HG02852 (cell line): ENCODE data around the gene TMEM132E.

Experiments used
- ATAC-seq: cut with Tn5 transposase; IDR thresholded peaks from one replicate; pipeline ENCODE4 v1.9.1; 2021; ENCODE audit warnings: mild to moderate bottlenecking, moderate library complexity; ENCODE audit not compliant: unreplicated experiment

The TMEM132E gene

DNA sequence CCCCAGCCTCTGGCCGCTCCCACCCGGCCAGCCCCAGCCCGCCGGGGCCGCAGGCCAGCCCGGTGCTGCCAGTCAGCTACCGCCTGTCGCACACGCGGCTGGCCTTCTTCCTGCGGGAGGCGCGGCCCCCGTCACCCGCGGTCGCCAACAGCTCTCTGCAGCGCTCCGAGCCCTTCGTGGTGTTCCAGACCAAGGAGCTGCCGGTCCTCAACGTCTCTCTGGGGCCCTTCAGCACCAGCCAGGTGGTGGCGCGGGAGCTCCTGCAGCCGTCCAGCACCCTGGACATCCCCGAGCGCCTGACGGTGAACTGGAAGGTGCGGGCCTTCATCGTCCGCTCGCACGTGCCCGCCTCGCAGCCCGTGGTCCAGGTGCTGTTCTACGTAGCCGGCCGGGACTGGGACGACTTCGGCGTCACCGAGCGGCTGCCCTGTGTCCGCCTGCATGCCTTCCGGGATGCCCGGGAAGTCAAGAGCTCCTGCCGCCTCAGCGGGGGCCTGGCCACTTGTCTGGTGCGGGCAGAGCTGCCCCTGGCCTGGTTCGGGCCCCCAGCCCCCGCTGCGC is 46.8 kb downstream of the TMEM132E start:
- no peak for ATAC-seq

DNA sequence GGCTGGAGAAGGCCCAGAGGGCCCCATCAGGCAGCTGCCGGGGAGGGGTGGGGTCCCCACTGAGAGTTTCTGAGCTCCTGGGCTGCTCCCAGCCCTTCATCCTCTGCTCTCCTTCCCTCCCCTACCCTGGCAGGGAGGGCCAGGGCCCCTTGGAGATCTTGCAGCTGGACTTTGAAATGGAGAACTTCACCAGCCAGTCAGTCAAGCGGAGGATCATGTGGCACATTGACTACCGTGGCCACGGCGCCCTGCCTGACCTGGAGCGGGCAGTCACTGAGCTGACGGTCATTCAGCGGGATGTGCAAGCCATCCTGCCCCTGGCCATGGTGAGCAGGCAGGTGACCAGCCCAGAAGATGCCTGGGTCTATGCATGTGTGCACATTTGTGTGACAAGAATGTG is 49.5 kb downstream of the TMEM132E start:
- ATAC-seq, result no peak

GRCh38 chr17:34633351-34633750 is 54.0 kb downstream of the TMEM132E start:
- ATAC-seq, result no peak

- no peak for ATAC-seq
Measured at GRCh38 chr17:34633760-34634159, 54.4 kb downstream of the TMEM132E start.

GRCh38 chr17:34634551-34635160 is 55.3 kb downstream of the TMEM132E start:
- no peak for ATAC-seq

- ATAC-seq, result no peak
Measured at GRCh38 chr17:34635876-34636275, 56.5 kb downstream of the TMEM132E start.

DNA sequence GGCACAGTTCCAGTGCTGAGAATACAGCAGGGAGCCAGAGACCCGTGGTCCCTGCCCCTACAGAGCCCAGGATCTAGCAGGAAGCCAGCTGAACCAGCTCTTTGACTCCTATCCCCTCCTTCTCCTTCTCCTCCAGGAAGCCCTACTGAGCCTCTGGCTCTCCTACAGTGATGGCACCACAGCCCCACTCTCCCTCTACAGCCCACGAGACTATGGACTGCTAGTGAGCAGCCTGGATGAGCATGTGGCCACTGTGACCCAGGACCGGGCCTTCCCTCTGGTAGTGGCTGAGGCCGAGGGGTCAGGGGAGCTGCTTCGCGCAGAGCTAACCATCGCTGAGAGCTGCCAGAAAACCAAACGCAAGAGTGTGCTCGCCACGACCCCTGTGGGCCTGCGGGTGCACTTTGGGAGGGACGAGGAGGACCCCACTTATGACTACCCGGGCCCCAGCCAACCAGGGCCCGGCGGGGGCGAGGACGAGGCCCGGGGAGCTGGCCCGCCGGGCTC is 57.7 kb downstream of the TMEM132E start:
- no peak for ATAC-seq

DNA sequence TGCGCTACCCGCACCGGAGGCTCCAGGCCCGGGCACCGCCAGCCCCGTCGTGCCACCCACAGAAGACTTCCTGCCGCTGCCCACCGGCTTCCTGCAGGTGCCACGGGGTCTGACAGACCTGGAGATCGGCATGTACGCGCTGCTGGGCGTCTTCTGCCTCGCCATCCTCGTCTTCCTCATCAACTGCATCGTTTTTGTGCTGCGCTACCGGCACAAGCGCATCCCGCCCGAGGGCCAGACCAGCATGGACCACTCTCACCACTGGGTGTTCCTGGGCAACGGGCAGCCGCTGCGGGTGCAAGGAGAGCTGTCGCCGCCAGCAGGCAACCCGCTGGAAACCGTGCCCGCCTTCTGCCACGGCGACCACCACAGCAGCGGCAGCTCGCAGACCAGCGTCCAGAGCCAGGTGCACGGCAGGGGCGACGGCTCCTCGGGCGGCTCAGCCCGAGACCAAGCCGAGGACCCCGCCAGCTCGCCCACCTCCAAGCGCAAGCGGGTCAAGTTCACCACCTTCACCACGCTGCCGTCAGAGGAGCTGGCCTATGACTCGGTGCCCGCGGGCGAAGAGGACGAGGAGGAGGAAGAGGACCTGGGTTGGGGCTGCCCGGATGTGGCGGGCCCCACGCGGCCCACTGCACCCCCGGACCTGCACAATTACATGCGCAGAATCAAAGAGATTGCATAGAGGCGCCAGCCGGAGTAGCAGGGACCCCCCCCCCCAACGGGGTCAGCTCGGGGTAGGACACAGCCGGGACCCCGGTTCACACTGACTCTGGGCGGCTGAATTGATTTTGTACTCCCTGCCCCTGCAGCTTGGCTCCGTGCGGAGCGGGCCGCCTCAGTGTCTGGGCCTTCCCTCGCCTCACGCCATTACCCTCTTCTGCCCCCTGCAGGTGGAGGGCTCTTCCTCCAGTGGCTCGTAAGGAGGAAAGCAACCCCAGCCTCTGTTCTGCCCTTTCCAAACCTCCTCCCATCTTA is 58.5 kb downstream of the TMEM132E start:
- no peak for ATAC-seq

- ATAC-seq, result no peak
Measured at GRCh38 chr17:34638526-34639260, 59.3 kb downstream of the TMEM132E start.

GRCh38 chr17:34639706-34640425 is 60.5 kb downstream of the TMEM132E start:
- ATAC-seq, result no peak

DNA sequence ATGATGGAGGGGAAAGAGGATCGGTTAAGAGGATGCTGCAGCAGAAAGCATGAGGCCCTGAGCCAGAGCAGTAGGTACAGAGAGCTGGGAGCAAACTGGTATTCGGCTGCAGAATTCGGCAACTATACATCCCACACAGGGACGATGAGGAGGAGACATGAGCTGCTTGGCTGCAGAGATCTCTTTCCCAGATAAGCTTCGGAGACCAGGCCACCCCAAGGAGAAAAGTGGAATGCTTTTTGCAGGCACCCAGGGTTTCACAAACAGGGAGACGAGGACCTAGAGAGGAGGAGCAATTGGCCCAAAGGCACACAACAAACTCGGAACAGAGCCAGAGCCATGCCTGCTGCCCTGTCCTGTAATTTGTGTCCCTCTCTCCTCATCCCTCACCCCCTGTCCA is 62.0 kb downstream of the TMEM132E start:
- no peak for ATAC-seq

- ATAC-seq, result no peak
Measured at GRCh38 chr17:34644941-34645550, 65.7 kb downstream of the TMEM132E start.

- ATAC-seq, result no peak
Measured at GRCh38 chr17:34645594-34645993, 66.2 kb downstream of the TMEM132E start.

- no peak for ATAC-seq
Measured at GRCh38 chr17:34647511-34647910, 68.1 kb downstream of the TMEM132E start.

GRCh38 chr17:34650051-34650750 is 70.8 kb downstream of the TMEM132E start:
- no peak for ATAC-seq

- no peak for ATAC-seq
Measured at GRCh38 chr17:34651402-34651811, 72.0 kb downstream of the TMEM132E start.

DNA sequence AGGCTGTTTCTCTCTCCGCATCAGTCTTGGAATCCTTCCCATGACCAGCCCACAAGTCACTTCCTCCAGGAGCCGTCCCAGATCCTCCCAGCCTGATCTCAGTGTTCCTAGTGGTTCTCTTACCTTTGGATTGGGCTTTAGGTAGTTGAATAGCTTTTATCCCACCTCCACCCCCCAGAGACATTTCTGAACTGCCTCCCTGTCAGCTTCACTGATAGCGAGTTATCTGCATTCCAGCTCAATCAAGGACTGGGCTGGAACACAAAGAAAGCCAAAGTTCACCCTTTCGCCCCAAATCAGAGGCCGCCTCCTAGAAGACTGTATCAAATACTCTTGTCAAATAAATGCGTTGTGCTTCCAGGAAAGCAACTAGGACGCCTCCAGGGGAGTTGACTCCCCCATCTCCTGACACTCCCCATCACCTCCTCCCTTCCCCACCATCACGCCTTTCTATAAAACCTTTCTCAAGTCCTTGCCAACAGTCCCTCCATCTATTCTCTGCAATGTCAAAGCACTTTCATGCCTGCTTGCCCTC is 72.7 kb downstream of the TMEM132E start:
- no peak for ATAC-seq

- no peak for ATAC-seq
Measured at GRCh38 chr17:34653511-34653910, 74.1 kb downstream of the TMEM132E start.

GRCh38 chr17:34654276-34654880 is 75.0 kb downstream of the TMEM132E start:
- no peak for ATAC-seq
